Body of pancreas (tissue), 4 donors: ENCODE data around the gene PCBD2. TPM values are rescaled to one million over a fixed set of nuclear protein-coding genes. Genes with fewer than 3 reads are reported as not detected.

Experiments
- ATAC-seq: fragments of 150-250 bp; one replicate; pipeline ENCODE4 v1.9.1; 2016
- DNase-seq, 4 donors: peaks; one replicate each; pipeline ENCODE4 v3.0.0-alpha.2; 2019
- H3K27ac ChIP-seq, 4 donors: fragments of 200-600 bp; sonication (generic); 1 replicate in 3 of 4; 2 replicates in 1 of 4; pipeline versions ENCODE4 v1.5.1 to v1.6.1; 2016 to 2019; ENCODE audit warnings: mild to moderate bottlenecking in 1 of 4, mixed read lengths in 1 of 4, moderate library complexity in 1 of 4
- H3K27me3 ChIP-seq, 2 donors: fragments of 200-600 bp; sonication (generic); one replicate each; pipeline ENCODE4 v1.6.0; 2016; ENCODE audit warnings: mild to moderate bottlenecking in 1 of 2
- H3K36me3 ChIP-seq, 2 donors: fragments of 200-600 bp; sonication (generic); replicated peaks in 1 of 2; 2 replicates each; pipeline ENCODE4 v1.5.1; 2016; ENCODE audit warnings: low read depth in 2 of 2; ENCODE audit not compliant: insufficient read depth in 1 of 2
- H3K4me1 ChIP-seq: fragments of 200-600 bp; sonication (generic); one replicate; pipeline ENCODE4 v1.6.0; 2016
- H3K4me3 ChIP-seq, 2 donors: fragments of 200-600 bp; sonication (generic); 1 replicate in 1 of 2; 2 replicates in 1 of 2; pipeline ENCODE4 v1.5.1; 2016 to 2019
- H3K9me3 ChIP-seq, 3 donors: fragments of 200-600 bp; sonication (generic); 1 replicate in 2 of 3; 2 replicates in 1 of 3; pipeline ENCODE4 v1.5.1; 2016
- POLR2A ChIP-seq, 3 donors: fragments of 450-650 bp; IDR thresholded peaks; one replicate each; pipeline ENCODE4 v1.6.1; 2016; ENCODE audit warnings: antibody characterized with exemption in 3 of 3, mild to moderate bottlenecking in 2 of 3
- WGBS, 2 donors: methylation state at CpG; one replicate each; pipeline ENCODE4 v1.1.5; 2017; 5-methylcytosine and 5-hydroxymethylcytosine counted together
- intact Hi-C: fragments of 100-400 bp; cut with DNase I; formaldehyde crosslinking; loops from one replicate; pipeline ENCODE4 v1.15.1; 2023
- total RNA-seq, 2 donors: library from RNA; depleted of rRNA; stranded (reverse); fragments of >200 nt; gene quantifications; one replicate each; pipeline ENCODE4 v1.1.0, GENCODE V29; 2016
- TF ChIP-seq, protein P1 (sequence below), 7 experiments: fragments of 450-650 bp in 4 of 7; fragments of 200-600 bp in 3 of 7; sonication (generic) in 3 of 7; IDR thresholded peaks; one replicate each; pipeline ENCODE4 v1.5.1; 2016 to 2019; ENCODE audit warnings: antibody characterized with exemption in 7 of 7

PCBD2 gene
- total RNA-seq, 2 donors from 2014 or later, result 9.9 to 15.8 TPM

DNA sequence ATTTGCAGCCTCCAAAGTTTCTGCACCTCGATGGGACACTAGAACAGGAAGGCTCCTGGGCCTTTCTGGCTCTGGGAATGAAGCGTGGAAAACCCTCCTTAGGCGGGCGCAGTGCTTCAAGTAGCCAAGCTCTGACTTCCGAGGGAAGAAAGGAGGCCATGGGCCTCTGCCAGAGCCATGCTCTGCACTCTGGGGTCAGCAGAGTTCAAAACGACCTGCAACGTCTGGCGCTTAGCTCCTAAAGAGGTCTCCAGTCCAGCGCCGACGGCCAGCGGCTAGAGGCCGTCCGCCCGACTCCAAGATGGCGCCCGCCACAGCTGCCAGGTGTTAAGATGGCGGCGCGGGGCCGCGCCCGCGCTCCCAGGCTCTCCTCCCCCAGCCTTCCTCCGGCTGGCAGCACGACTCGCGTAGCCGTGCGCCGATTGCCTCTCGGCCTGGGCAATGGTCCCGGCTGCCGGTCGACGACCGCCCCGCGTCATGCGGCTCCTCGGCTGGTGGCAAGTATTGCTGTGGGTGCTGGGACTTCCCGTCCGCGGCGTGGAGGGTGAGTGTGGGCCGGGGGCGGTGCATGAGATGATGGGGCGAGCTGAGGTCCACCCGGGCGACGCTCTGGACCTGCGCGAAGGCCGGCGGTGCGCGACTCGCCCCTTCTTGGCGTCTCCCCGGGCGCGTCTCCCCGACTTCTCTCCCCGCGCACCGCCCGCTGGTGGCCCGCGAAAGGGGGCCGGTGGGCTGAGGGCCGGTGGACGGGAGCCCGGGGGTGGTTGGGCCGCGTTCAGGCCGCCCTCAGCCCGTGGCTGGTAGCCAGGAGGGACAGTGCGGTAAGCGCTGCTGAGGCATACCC is 30.7 kb upstream of the PCBD2 start, which contains the start of gene TXNDC15:
TSS of gene TXNDC15 (plus strand) at position 385 of the 844 bp plus-strand sequence. CDS start at position 442, 57 bp downstream.
- H3K27me3 ChIP-seq, result no peaks in the 10 kb centered on the region
- intact Hi-C loops, result no loop called here
- H3K4me3 ChIP-seq, result peak within 1 kb of the TSS; percentile 77 to 94
- H3K4me1 ChIP-seq, result peaks cover 34% of the 10 kb centered on the region
- ATAC-seq (peak; percentile 94), DNase-seq (peak; percentile 87 to 89 (median 88))
- H3K36me3 ChIP-seq, result no peaks in the 10 kb centered on the region
- 3 to 9% methylated on average over 26 to 76 of the region's 79 CpGs for WGBS, 2 donors
- H3K9me3 ChIP-seq, result no peaks in the 10 kb centered on the region
- H3K27ac ChIP-seq, result peak within 1 kb of the TSS; percentile 85 to 88 (median 88)
- peak; percentile 77 to 87 (median 79) for TF ChIP-seq POLR2A (IDR thresholded peaks at IDR 0.05)
- TF ChIP-seq, protein P1, sequence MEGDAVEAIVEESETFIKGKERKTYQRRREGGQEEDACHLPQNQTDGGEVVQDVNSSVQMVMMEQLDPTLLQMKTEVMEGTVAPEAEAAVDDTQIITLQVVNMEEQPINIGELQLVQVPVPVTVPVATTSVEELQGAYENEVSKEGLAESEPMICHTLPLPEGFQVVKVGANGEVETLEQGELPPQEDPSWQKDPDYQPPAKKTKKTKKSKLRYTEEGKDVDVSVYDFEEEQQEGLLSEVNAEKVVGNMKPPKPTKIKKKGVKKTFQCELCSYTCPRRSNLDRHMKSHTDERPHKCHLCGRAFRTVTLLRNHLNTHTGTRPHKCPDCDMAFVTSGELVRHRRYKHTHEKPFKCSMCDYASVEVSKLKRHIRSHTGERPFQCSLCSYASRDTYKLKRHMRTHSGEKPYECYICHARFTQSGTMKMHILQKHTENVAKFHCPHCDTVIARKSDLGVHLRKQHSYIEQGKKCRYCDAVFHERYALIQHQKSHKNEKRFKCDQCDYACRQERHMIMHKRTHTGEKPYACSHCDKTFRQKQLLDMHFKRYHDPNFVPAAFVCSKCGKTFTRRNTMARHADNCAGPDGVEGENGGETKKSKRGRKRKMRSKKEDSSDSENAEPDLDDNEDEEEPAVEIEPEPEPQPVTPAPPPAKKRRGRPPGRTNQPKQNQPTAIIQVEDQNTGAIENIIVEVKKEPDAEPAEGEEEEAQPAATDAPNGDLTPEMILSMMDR (IDR thresholded peaks at IDR 0.05), result peak in 2 of 7 experiments; percentile 0 to 10

DNA sequence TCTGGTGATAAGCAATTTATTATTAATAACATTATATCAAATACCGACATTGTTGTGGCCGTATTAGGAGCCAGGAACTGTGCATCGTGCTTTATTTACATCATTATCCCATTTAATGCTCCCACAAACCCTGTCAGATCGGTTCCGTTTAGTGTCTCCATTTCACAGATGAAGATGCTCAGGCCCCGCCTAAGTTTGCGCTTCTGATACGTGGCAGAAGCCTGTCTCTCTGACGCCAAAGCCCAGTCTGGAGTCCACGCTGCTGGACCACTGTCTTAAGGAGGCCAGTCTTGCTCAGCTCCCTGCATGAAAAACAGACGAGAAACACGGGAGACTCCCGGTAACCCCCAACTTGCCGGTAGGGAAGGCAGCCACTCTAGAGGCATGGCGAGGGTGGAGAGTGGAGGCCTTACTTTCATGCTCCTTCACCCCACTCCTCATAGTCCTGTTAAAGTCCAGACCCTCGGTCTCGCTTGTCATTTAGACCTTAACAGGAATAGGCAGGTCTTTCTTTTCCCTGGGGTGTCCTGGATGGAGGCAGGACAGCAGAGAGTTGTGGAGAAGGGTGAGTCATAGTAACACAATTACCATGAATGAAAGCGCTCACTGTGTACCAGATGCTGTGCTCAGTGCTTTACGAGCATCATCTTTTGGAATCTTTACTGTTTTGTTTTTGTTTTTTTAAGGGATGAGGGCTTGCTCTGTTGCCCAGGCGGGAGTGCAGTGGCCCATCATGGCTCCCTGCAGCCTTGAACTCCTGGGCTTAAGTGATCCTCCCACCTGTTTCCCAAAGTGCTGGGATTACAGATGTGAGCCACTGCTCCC is 29.9 kb upstream of the PCBD2 start:
- Histone ChIP-seq H3K4me1 (peaks cover 34% of the 10 kb centered on the region), H3K36me3 (no peaks in the 10 kb centered on the region), H3K27ac (peak overlapping the region; percentile 85 to 88 (median 88)), H3K4me3 (peak overlapping the region; percentile 77 to 94), H3K27me3 (no peaks in the 10 kb centered on the region), H3K9me3 (no peaks in the 10 kb centered on the region)
- 10 to 15% methylated on average over 15 to 20 of the region's 20 CpGs for WGBS, 2 donors
- peak; percentile 35 to 64 (median 49) for DNase-seq
- ATAC-seq, result peak; percentile 45
- TF ChIP-seq, protein P1 (IDR thresholded peaks at IDR 0.05), result no peak
- no peak for TF ChIP-seq POLR2A (IDR thresholded peaks at IDR 0.05)
- intact Hi-C loops, result no loop called here

DNA sequence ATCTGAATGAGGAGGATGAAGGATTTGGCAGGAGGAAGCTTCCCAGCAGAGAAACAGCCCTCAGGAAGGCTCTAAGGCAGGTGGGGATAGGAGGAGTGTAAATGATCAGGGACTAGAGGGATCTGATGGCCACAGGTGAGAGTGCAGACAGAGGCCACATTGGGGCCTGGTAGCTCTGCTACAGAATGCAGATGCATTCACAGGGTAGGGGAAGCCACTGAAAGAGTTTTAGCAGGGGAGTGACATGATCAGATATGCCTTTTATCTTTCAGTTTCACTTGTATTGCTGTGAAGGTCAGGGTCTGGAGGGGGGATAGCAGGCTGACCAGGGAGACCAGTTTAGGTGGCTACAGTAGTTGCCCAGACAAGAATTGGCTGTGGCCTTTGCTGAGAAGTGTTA is 27.8 kb upstream of the PCBD2 start:
- H3K27ac ChIP-seq, result no peak overlapping the region
- ATAC-seq, result no peak

DNA sequence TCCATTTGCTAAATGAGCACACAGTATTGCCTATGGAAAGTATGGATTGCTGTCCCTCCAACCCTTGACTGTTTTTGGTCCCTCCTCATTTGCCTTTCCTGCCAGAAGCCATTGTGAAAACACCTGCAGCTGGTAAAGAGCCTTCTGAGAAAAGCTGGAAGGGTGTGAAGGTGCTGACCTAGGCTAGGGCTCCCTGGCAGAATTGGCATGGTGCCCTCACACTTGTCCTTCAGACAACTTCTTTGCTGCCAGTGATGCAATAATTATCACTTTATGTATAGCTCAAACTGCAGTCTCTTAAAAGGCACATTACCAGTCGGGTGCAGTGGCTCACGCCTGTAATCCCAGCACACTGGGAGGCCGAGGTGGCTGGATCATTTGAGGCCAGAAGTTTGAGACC is 26.5 kb upstream of the PCBD2 start:
- Histone ChIP-seq H3K4me3 (no peak overlapping the region), H3K4me1 (peaks cover 32% of the 10 kb centered on the region), H3K36me3 (no peaks in the 10 kb centered on the region), H3K27ac (no peak overlapping the region), H3K9me3 (no peaks in the 10 kb centered on the region), H3K27me3 (no peaks in the 10 kb centered on the region)
- no peak for TF ChIP-seq POLR2A (IDR thresholded peaks at IDR 0.05)
- TF ChIP-seq, protein P1 (IDR thresholded peaks at IDR 0.05), result no peak
- intact Hi-C loops, result no loop called here
- WGBS, 2 donors, result 81 to 92% methylated on average over 3 of the region's 3 CpGs
- ATAC-seq (no peak), DNase-seq (peak; percentile 46 to 73 (median 60))

More for the DNA sequence above, 27.8 kb upstream of the PCBD2 start:
- Histone ChIP-seq H3K36me3 (no peaks in the 10 kb centered on the region), H3K9me3 (no peaks in the 10 kb centered on the region), H3K4me3 (no peak overlapping the region), H3K27me3 (no peaks in the 10 kb centered on the region), H3K4me1 (peaks cover 34% of the 10 kb centered on the region)
- no peak for TF ChIP-seq POLR2A (IDR thresholded peaks at IDR 0.05)
- TF ChIP-seq, protein P1 (IDR thresholded peaks at IDR 0.05), result no peak
- DNase-seq, result no peak
- intact Hi-C loops, result no loop called here
